ENCODE data around the gene ESCO1. TPM values are rescaled to one million over a fixed set of nuclear protein-coding genes. Genes with fewer than 3 reads are reported as not detected.

ESCO1 gene
- total and polyA plus RNA-seq, 2 of the 13 experiments (the other 11 are each of a cell fraction or from before 2014, with no cell fraction given), result 6.3 to 19.4 TPM

DNA sequence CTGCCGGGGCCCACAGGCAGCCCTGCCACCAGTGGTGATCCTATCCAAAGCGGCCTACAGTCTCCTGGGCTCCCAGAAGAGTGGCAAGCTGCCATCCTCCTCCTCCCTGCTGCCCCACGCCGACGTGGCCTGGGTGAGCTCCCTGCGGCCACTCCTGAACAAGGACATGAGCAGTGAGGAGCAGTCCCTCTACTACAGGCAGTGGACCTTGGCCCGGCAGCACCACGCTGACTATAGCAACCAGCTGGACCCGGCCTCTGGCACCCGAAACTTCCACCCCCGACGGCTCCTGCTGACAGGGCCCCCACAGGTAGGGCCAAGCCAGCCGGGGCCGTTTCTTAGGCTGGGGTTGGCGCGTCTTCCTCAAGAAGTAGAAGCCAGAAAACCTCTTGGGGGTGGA is 100.5 kb downstream of the ESCO1 start (continued):
- TF ChIP-seq RARA (CRISPR knock-in tag; IDR thresholded peaks at IDR 0.05) (no peak), FOXA1 (IDR thresholded peaks at IDR 0.05) (no peak), FOXA1 (CRISPR knock-in tag; IDR thresholded peaks at IDR 0.05) (no peak), KLF13 (CRISPR knock-in tag; IDR thresholded peaks at IDR 0.05) (no peak), YY1 (IDR thresholded peaks at IDR 0.05; ENCODE audit: insufficient read depth, insufficient replicate concordance, low read depth, low read length) (no peak), ZFP1 (CRISPR knock-in tag; IDR thresholded peaks at IDR 0.05) (no peak), HNF4A (CRISPR knock-in tag; IDR thresholded peaks at IDR 0.05) (peak; percentile 57), RBAK (CRISPR knock-in tag; IDR thresholded peaks at IDR 0.05) (peak; percentile 95), ZNF7 (CRISPR knock-in tag; IDR thresholded peaks at IDR 0.05) (no peak), ZNF34 (CRISPR knock-in tag; IDR thresholded peaks at IDR 0.05; ENCODE audit: borderline replicate concordance) (no peak), ARID2 (CRISPR knock-in tag; IDR thresholded peaks at IDR 0.05; ENCODE audit: borderline replicate concordance) (0 out of 2 replicates have a peak, but pooled peaks have one; percentile 34), MED8 (CRISPR knock-in tag; IDR thresholded peaks at IDR 0.05; ENCODE audit: insufficient replicate concordance) (no peak), ZNF75D (CRISPR knock-in tag; IDR thresholded peaks at IDR 0.05; ENCODE audit: borderline replicate concordance) (no peak), NPAS2 (CRISPR knock-in tag; IDR thresholded peaks at IDR 0.05; ENCODE audit: borderline replicate concordance) (no peak), MBD4 (IDR thresholded peaks at IDR 0.05; ENCODE audit: borderline replicate concordance, low read length) (no peak), ZNF747 (CRISPR knock-in tag; IDR thresholded peaks at IDR 0.05; ENCODE audit: borderline replicate concordance) (no peak), ZNF777 (CRISPR knock-in tag; IDR thresholded peaks at IDR 0.05) (peak; percentile 82), ZNF225 (CRISPR knock-in tag; IDR thresholded peaks at IDR 0.05) (no peak), KDM3A (CRISPR knock-in tag; IDR thresholded peaks at IDR 0.05; ENCODE audit: low read depth) (no peak)
- TF ChIP-seq, protein P1, sequence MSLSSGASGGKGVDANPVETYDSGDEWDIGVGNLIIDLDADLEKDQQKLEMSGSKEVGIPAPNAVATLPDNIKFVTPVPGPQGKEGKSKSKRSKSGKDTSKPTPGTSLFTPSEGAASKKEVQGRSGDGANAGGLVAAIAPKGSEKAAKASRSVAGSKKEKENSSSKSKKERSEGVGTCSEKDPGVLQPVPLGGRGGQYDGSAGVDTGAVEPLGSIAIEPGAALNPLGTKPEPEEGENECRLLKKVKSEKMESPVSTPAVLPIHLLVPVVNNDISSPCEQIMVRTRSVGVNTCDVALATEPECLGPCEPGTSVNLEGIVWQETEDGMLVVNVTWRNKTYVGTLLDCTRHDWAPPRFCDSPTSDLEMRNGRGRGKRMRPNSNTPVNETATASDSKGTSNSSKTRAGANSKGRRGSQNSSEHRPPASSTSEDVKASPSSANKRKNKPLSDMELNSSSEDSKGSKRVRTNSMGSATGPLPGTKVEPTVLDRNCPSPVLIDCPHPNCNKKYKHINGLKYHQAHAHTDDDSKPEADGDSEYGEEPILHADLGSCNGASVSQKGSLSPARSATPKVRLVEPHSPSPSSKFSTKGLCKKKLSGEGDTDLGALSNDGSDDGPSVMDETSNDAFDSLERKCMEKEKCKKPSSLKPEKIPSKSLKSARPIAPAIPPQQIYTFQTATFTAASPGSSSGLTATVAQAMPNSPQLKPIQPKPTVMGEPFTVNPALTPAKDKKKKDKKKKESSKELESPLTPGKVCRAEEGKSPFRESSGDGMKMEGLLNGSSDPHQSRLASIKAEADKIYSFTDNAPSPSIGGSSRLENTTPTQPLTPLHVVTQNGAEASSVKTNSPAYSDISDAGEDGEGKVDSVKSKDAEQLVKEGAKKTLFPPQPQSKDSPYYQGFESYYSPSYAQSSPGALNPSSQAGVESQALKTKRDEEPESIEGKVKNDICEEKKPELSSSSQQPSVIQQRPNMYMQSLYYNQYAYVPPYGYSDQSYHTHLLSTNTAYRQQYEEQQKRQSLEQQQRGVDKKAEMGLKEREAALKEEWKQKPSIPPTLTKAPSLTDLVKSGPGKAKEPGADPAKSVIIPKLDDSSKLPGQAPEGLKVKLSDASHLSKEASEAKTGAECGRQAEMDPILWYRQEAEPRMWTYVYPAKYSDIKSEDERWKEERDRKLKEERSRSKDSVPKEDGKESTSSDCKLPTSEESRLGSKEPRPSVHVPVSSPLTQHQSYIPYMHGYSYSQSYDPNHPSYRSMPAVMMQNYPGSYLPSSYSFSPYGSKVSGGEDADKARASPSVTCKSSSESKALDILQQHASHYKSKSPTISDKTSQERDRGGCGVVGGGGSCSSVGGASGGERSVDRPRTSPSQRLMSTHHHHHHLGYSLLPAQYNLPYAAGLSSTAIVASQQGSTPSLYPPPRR (CRISPR knock-in tag; IDR thresholded peaks at IDR 0.05; ENCODE audit: borderline replicate concordance), result no peak
- TF ChIP-seq, protein P2, sequence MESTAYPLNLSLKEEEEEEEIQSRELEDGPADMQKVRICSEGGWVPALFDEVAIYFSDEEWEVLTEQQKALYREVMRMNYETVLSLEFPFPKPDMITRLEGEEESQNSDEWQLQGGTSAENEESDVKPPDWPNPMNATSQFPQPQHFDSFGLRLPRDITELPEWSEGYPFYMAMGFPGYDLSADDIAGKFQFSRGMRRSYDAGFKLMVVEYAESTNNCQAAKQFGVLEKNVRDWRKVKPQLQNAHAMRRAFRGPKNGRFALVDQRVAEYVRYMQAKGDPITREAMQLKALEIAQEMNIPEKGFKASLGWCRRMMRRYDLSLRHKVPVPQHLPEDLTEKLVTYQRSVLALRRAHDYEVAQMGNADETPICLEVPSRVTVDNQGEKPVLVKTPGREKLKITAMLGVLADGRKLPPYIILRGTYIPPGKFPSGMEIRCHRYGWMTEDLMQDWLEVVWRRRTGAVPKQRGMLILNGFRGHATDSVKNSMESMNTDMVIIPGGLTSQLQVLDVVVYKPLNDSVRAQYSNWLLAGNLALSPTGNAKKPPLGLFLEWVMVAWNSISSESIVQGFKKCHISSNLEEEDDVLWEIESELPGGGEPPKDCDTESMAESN (CRISPR knock-in tag; conservative IDR thresholded peaks at IDR 0.05), result no peak
- TF ChIP-seq, protein P3, sequence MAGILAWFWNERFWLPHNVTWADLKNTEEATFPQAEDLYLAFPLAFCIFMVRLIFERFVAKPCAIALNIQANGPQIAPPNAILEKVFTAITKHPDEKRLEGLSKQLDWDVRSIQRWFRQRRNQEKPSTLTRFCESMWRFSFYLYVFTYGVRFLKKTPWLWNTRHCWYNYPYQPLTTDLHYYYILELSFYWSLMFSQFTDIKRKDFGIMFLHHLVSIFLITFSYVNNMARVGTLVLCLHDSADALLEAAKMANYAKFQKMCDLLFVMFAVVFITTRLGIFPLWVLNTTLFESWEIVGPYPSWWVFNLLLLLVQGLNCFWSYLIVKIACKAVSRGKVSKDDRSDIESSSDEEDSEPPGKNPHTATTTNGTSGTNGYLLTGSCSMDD (CRISPR knock-in tag; IDR thresholded peaks at IDR 0.05), result no peak
- TF ChIP-seq, protein P4, sequence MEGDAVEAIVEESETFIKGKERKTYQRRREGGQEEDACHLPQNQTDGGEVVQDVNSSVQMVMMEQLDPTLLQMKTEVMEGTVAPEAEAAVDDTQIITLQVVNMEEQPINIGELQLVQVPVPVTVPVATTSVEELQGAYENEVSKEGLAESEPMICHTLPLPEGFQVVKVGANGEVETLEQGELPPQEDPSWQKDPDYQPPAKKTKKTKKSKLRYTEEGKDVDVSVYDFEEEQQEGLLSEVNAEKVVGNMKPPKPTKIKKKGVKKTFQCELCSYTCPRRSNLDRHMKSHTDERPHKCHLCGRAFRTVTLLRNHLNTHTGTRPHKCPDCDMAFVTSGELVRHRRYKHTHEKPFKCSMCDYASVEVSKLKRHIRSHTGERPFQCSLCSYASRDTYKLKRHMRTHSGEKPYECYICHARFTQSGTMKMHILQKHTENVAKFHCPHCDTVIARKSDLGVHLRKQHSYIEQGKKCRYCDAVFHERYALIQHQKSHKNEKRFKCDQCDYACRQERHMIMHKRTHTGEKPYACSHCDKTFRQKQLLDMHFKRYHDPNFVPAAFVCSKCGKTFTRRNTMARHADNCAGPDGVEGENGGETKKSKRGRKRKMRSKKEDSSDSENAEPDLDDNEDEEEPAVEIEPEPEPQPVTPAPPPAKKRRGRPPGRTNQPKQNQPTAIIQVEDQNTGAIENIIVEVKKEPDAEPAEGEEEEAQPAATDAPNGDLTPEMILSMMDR (CRISPR knock-in tag; IDR thresholded peaks at IDR 0.05), result no peak
